Prostate gland (tissue), 2 donors: ENCODE results near the gene FUZ.

Experiments
- POLR2AphosphoS5 ChIP-seq: sonication (generic); formaldehyde crosslinking; IDR thresholded peaks from one replicate; pipeline ENCODE4 v1.6.1; 2017; ENCODE audit warnings: antibody characterized with exemption
- TF ChIP-seq, protein P1 (sequence below), 4 experiments: fragments of 200-600 bp in 2 of 4; fragments of 450-650 bp in 2 of 4; sonication (generic) in 2 of 4; IDR thresholded peaks; 1 replicate in 3 of 4; 2 replicates in 1 of 4; pipeline ENCODE4 v1.5.1; 2016 to 2019; ENCODE audit warnings: antibody characterized with exemption in 4 of 4, mild to moderate bottlenecking in 2 of 4, moderate library complexity in 2 of 4

DNA sequence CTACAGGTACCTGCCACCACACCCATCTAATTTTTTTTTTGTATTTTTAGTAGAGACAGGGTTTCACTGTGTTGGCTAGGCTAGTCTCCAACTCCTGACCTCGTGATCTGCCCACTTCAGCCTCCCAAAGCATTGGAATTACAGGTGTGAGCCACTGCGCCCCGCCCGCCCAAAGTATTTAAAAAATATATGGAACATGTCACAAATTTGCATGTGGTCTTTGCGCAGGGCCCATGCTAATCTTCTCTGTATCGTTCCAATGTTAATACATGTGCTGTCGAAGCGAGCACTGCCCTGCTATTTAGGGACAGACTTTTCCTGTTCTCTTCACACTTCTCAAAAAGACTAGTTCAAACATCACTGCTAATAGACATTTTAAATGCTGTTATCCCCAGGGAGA lies 48.8 kb downstream of the FUZ start:
- TF ChIP-seq, protein P1, sequence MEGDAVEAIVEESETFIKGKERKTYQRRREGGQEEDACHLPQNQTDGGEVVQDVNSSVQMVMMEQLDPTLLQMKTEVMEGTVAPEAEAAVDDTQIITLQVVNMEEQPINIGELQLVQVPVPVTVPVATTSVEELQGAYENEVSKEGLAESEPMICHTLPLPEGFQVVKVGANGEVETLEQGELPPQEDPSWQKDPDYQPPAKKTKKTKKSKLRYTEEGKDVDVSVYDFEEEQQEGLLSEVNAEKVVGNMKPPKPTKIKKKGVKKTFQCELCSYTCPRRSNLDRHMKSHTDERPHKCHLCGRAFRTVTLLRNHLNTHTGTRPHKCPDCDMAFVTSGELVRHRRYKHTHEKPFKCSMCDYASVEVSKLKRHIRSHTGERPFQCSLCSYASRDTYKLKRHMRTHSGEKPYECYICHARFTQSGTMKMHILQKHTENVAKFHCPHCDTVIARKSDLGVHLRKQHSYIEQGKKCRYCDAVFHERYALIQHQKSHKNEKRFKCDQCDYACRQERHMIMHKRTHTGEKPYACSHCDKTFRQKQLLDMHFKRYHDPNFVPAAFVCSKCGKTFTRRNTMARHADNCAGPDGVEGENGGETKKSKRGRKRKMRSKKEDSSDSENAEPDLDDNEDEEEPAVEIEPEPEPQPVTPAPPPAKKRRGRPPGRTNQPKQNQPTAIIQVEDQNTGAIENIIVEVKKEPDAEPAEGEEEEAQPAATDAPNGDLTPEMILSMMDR (IDR thresholded peaks at IDR 0.05): no peak
- no peak for TF ChIP-seq POLR2AphosphoS5
